NCI-H748 treated with DMSO at 0.1 percent for 48 hours (cell line): ENCODE data around the gene ASF1A.
"Not testable (repeated sequence)": the region's sequence is repeated elsewhere in the genome, so short reads cannot be mapped to it uniquely, and the experiment has no call there.

Source experiments
- DNase-seq: peaks from one replicate; lab custom pipeline; 2025; lab: John Stamatoyannopoulos, UW

Gene ASF1A

DNA sequence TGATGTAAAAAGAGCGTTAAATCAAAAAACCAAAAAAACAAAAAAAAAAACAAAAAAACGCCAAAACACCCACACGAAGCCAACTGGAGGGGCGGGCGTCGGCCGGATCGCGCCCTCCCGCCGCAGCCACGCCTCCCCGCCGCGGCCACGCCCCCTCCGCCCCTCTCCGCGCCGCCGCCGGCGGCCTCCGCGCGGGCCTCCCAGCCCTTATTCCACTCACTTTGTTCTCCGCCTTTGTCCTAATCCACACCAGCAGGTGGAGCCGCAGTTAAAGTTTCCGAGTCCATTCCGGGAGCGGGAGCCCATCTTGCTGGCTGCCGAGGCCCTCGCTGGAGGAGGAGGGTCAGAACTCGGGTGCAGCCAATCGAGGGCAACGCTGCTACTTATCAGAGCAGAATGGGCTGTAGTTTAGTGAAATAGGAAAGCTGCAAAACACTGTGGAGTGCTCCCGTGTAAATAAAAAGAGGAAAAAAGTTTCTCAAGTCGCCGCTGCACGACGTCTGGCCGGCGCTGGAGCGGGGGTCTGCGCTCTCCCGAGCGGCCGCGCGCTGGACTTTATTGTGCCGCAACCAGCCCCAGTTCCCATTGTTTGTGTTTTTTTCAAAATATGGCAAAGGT lies at the start of gene ASF1A:
Gene ASF1A (plus strand): TSS at position 346 of the 618 bp plus-strand sequence. CDS start 262 bp downstream, at position 608.
- DNase-seq, result peak; percentile 95

DNA sequence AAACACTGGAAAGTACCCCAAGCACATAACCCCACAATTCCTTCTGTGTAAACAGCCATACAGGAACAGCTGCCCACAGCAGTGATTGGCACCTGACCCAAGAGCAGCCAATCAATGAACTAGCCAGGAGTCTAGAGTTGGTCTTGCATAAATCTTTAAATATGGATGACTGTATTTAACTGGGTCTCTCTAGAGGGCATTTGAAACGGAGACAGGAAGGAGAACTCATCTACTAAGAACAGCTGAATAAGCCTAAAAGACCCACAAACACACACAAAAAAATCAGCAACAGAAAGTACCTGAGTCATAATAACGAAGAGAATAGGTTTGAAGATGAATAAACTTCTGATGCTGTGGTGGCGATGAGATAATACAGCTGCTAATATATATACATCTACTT lies 49.0 kb upstream of the ASF1A start:
- DNase-seq, result no peak

DNA sequence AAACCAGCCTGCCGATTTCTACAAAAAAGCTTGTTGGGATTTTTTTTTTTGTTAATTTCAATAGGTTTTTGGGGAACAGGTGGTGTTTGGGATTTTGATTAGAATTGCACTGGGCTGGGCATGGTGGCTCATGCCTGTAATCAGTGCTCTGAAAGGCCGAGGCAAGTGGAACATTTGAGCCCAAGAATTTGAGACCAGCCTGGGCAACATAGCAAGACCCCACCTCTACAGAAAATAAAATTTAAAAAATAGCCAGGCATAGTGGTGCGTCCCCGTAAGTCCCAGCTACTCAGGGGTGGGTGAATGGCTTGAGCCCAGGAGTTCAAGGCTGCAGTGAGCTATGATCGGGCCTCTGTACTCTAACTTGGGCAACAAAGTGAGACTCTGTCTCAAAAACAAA lies 40.5 kb upstream of the ASF1A start:
- no peak for DNase-seq

DNA sequence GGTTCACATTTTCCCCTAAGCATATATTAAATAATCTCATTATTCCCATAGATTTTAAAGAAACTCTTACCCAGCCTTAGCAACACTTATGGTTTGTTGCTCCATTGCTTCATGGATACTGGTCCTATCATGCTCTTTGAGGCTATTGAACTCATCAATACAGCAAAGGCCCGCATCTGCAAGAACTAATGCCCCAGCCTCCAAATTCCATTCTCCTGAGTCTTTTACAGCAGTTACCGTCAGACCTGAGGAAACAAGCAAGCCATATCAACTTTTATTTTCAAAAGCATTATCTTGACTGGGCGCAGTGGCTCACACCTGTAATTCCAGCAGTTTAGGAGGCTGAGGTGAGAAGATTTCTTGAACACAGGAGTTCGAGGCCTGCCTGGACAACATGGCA lies 37.7 kb upstream of the ASF1A start:
- DNase-seq, result no peak

DNA sequence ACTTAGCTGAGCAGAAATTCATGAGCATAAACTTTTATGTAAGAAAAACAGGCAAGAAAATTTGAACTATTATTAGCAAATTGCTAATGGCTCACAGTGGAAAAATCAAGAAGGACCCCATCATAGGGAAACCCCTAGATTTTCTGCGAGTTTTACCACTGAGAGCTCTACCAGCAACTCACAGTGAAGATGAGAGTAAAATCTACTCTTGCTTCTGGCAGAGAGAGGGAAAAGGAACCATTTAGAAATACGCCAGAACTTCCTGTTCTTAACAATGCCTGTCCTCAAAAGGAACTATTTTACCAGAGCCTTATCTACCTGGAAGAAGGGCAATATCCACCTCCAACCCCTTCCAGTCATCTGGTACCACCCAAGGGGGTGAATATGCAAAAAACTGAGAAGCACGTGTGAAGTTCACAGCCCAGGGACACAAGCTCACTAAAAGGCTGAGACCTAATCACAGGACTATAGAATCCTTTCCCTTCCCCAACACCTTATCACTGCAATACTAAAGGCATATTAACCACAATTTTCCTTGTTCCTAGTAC lies 34.4 kb upstream of the ASF1A start:
- DNase-seq, result no peak

DNA sequence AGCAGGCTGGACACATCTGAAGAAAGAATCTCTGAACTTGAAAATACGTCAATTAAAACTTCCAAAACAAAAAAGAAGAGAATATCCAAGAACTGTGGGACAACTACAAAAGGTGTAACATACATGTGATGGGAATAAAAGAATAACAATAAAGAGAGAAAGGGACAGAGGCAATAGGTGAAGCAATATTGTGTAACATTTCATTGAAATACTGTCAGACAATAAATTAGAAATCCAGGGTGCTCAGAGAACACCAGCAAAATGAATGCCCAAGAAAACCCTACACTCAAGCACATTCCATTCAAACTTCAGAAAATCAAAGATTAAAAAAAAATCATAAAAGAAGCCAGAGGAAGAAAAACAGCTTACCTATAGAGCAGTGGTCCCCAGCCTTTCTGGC lies 33.6 kb upstream of the ASF1A start:
- no peak for DNase-seq

DNA sequence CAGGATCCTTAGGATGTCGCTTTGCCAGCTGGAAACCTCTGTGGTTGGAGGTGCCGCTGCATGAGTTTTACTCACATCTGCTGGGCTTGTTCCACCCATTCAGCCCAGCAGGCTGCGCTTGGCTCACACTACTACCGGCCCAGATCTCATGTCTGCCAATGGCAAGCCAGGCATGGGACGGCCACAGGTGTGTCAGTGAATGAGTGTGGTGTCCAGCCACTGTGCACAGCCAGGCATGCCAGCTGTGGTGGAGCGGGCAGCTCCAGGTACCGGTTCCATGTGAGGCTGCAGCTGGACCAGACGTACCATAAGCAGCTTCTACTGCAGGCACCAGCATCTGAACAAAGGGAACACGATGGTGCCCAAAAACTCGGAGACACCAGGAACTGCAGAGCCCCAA lies 33.1 kb upstream of the ASF1A start:
- DNase-seq, result no peak

DNA sequence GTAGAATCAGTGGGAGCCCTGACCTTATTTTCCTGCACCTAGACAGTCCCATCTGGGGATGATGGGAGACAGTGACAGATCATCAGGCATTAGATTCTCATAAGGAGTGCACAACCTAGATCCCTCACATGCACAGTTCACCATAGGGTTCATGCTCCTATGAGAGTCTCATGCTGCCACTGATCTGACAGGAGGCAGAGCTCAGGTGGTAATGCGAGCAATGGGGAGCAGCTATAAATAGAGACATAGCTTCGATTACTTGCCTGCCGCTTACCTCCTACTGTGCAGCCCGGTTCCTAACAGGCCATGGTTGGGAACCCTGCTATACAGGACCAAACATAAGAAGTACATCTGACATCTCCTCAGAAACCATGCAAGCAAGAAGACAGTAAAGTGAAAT lies 31.5 kb upstream of the ASF1A start:
- no peak for DNase-seq

DNA sequence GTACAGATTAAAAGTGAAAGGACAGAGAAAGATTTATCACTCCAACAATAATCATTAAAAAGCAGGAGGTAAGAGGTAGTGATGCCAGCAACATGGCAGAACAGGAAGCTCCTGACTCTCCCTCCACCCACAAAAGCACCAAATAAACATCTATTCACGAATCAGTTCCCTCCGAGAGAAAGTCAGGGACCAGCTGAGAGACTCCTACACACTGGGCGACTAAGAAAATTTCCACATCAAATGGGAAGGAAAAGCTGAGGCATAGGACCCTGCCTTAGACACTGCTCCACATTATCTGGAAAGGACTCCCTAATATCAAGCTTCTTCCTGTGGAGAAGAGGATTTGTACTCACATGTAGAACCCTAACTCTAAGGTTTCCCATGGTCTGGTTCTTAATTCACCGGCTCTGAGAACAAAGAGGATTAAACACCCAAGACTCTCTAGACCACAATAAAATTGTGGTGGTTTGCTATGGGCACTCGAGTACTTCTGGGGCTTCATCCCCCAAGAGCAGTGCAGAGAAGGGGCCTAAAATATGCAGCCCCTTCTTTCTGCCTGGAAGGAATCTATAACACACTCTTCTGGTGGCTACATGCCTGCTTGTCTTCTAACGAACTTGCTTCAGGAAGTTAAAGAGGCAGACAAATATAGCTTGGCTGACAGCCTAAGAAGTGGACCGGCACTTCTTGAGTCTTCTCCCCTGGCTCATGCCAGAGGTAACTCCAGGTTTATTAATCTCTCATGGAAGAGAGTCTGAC lies 29.4 kb upstream of the ASF1A start:
- no peak for DNase-seq

DNA sequence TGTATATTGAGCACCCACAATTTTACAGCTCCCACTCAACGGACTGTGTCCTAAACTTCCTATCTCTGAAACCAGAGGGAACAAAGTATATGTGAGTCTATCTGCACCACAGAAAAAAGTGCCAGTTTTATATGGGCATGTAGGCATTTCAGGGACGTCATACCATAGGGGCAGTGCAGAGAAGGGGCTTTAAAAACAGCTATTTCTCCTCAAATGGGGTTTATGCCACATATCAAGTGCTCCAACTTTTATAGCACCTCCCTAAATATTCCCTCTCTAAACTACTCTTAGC lies 28.9 kb upstream of the ASF1A start:
- no peak for DNase-seq

DNA sequence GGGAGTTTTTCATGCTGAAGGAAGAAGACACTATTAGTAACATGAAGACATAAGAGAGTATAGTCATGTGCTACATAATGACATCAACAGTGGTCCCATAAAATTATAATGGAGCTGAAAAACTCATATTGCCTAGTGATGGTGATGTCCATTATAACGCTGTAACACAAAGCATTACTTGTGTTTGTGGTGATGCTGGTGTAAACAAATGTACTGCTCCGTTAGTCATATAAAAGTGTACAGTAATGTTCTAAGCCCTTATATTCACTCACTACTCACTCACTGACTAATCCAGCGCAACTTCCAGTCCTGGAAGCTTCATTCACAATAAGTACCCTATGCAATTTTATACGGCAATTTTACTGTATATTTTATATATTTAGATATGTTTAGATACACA lies 26.8 kb upstream of the ASF1A start:
- no peak for DNase-seq

DNA sequence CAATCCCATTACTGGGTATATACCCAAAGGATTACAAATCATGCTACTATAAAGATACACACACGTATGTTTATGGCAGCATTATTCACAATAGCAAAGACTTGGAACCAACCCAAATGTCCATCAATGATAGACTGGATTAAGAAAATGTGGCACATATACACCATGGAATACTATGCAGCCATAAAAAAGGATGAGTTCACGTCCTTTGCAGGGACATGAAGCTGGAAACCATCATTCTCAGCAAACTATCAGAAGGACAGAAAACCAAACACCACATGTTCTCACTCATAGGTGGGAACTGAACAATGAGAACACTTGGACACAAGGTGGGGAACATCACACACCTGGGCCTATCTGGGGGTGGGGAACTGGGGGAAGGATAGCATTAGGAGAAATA lies 25.1 kb upstream of the ASF1A start:
- not testable (repeated sequence) for DNase-seq

DNA sequence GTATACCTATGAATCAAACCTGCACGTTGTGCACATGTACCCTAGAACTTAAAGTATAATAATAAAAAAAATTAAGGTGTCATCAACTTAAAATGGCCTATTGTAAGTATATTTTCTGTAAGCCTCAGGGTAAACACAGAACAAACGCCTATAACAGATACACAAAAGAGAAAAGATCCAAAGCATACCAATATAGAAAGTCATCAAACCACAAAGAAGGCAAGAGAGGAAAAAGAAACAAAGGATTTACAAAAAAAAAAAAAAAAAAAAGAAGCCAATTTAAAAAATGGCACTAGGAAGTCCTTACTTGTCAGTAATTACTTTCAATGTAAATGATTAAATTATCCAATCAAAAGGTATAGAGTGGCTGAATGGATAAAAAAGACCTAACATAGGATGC lies 24.6 kb upstream of the ASF1A start:
- no peak for DNase-seq

DNA sequence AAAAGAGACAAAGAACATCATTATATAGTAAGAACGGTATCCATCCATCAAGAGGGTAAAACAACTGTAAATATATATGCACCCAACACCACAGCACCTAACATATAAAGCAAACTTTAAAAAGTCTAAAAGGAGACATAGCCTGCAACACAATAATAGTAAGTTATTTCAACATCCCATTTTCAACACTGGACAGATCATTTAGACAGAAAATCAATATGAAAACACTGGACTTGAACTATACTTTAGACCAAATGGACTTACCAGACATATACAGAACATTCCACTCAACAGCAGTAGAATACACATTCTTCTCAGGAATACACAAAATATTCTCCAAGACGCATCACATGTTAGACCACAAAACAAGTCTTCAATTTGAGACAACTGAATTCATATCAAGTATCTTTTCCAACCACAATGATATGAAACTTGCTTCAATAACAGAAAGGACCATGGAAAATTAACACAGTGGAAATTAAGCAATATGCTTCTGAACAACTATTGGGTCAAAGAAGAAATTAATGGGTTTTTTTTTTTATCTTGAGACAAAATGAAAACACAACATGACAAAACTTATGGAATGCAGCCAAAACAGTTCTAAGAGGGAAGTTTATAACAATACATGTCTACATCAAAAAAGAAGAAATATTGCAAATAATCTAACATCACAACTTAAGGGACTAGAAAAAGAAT lies 23.9 kb upstream of the ASF1A start:
- DNase-seq, result no peak

DNA sequence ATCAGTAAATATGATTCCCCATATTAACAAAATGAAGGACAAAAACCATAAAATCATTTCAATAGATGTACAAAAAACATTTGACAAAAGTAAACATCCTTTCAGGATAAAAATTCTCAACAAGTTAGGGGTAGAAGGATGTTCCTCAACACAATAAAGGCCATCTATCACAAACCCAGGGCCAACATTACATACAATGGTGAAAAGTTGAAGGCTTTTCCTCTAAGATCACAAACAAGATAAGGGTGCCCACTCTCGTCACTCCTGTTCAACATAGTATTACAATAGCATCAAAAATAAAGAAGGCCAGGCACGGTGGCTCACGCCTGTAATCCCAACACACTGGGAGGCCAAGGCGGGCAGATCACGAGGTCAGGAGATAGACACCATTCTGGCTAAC lies 22.6 kb upstream of the ASF1A start:
- DNase-seq, result no peak

DNA sequence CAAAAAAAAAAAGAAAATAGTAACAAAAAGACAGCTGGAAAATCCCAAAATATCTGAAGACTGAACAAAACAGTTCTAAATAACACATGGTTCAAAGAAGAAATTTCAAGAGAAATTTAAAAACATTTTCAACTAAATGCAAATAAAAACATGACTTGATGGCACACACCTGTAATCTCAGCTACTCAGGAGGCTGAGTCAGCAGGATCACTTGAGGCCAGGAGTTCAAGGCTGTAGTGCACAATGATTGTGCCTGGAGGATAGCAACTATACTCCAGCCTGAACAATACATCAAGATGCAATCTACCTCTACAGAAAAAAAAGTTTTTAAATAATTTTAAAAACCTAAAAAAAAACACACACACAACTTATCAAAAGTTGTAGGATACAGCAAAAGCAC lies 21.6 kb upstream of the ASF1A start:
- DNase-seq, result no peak

DNA sequence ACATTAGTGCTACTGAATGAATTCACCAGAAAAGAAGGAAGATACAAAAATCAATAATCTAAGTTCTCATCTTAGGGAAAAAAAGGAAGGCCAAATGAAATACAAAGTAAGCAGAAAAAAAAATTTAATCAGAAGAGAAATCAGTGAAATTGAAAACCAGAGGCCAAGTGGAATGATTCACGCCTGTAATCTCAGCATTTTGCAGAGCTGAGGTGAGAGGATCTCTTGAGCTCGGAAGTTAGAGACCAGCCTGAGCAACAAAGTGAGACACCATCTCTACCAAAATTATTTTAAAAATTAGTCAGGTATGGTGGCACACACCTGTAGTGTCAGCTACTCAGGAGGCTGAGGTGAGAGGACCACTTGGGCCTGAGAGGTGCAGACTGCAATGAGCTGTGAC lies 21.2 kb upstream of the ASF1A start:
- no peak for DNase-seq

DNA sequence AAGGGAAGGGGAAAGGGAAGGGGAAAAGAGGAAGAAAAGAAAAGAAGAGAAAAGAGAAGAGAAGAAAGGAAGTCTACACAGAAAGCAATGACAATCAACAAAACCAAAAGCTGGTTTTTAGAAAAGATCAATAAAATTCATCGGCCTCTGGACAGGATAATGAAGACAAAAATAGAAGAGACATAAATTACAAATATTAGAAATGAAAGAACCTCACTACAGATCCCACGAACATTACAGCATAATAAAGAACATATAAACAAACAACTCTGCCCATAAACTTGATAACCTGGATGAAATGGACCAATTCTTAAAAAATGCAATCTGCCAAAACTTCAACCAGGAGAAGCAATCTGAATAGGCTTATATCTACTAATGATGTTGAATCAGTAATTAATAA lies 20.7 kb upstream of the ASF1A start:
- no peak for DNase-seq

DNA sequence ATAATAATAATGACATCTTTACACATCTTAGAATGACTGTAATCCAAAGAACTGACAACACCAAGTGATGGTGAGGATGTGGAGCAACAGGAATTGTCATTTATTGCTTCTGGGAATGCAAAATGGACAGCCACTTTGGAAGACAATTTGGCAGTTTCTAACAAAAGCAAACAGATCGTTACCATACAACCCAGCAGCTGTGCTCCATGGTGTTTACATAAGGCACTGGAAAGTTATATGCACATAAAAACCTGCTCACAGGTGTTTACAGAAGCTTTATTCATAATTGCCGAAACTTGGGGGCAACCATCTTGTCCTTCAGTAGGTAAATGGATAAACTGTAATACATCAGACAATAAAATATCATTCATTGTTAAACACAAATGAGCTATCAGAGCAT lies 18.3 kb upstream of the ASF1A start:
- DNase-seq, result peak; percentile 84

DNA sequence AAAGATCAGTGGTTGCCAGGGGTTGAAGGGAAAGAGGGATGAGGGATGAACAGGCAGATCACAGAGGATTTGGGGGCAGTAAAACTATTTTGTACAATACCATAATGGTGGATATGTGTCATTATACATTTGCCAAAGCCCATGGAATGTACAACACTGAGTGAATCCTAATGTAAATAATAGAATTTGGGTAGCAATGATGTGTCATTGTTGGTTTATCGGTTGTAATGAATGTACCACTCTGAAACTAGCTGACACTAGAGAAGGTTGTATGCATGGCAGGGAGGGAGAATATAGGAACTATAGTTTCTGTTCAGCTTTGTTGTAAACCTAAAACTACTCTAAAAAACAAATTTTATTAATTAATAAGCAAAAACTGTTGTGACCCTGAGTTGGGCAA lies 17.8 kb upstream of the ASF1A start:
- DNase-seq, result no peak

DNA sequence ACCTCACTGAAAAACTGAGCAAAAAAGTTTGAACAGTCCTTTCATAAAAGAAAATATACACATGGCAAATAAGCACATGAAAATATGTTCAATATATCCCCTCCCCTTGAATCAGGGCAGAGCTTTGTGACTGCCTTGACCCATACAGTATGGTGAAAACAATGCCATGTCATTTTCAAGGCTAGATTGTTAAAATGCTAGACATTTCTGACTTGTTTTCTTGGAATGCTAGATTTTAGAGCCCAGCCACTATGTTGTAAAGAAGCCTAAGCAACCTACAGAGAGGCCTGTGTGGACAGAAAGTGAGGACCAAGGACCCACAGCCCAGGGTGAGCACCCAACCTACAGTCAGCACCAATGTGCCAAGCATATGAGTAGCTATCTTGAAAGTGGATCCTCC lies 17.1 kb upstream of the ASF1A start:
- no peak for DNase-seq

DNA sequence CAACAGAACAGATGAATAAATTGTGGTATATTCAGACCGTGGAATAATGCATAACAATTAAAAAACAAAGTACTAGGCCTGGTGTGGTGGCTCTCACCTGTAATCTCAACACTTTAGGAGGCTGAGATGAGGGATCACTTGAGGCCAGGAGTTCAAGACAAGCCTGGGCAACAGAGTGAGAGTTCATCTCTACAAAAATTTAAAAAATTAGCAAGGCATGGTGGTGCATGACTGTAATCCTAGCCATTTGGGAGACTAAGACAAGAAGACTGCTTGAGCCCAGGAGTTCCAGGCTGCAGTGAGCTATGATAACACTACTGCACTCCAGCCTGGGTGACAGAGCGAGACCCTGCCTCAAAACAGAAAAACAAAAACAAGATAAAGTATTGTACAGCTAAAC lies 16.1 kb upstream of the ASF1A start:
- DNase-seq, result no peak
